Hepatocyte (in vitro differentiated cells): ENCODE results near the gene DLEC1. TPM values are rescaled to one million over a fixed set of nuclear protein-coding genes. Genes with fewer than 3 reads are reported as not detected.

Source experiments
- DNase-seq: peaks from one replicate; pipeline ENCODE4 v3.0.0-alpha.2; 2016; ENCODE audit warnings: low spot score
- H2AFZ ChIP-seq: fragments of 200-600 bp; sonication (generic); 2 replicates; pipeline ENCODE4 v1.6.0; 2016; ENCODE audit warnings: antibody characterized with exemption, mild to moderate bottlenecking
- H3K27ac ChIP-seq: fragments of 200-600 bp; sonication (generic); 2 replicates; pipeline ENCODE4 v1.5.1; 2016; ENCODE audit warnings: mild to moderate bottlenecking
- H3K27me3 ChIP-seq: fragments of 200-600 bp; sonication (generic); 2 replicates; pipeline ENCODE4 v1.6.1; 2016
- H3K36me3 ChIP-seq: fragments of 200-600 bp; sonication (generic); replicated peaks from 2 replicates; pipeline ENCODE4 v1.5.1; 2016; ENCODE audit warnings: low read depth; ENCODE audit not compliant: insufficient read depth
- H3K4me1 ChIP-seq: fragments of 200-600 bp; sonication (generic); 2 replicates; pipeline ENCODE4 v1.5.1; 2016; ENCODE audit warnings: mild to moderate bottlenecking, moderate library complexity; ENCODE audit not compliant: insufficient read depth
- H3K4me2 ChIP-seq: fragments of 200-600 bp; sonication (generic); 2 replicates; pipeline ENCODE4 v1.6.0; 2016
- H3K4me3 ChIP-seq: fragments of 200-600 bp; sonication (generic); 2 replicates; pipeline ENCODE4 v1.5.1; 2016; ENCODE audit warnings: mild to moderate bottlenecking
- H3K79me2 ChIP-seq: fragments of 200-600 bp; sonication (generic); 2 replicates; pipeline ENCODE4 v1.6.0; 2017; ENCODE audit warnings: mild to moderate bottlenecking
- H3K9me2 ChIP-seq: fragments of 200-600 bp; sonication (generic); replicated peaks from 2 replicates; pipeline ENCODE4 v1.6.0; 2017; ENCODE audit warnings: mild to moderate bottlenecking; ENCODE audit not compliant: insufficient read depth
- H3K9me3 ChIP-seq: fragments of 200-600 bp; sonication (generic); 2 replicates; pipeline ENCODE4 v1.5.1; 2016; ENCODE audit warnings: low read depth, mild to moderate bottlenecking
- H4K20me1 ChIP-seq: fragments of 200-600 bp; sonication (generic); 2 replicates; pipeline ENCODE4 v1.6.0; 2016; ENCODE audit warnings: mild to moderate bottlenecking; ENCODE audit not compliant: insufficient read depth, poor library complexity, severe bottlenecking
- CTCF ChIP-seq: fragments of 200-600 bp; sonication (generic); IDR thresholded peaks from 2 replicates; pipeline ENCODE4 v1.5.1; 2016; ENCODE audit warnings: antibody characterized with exemption, mild to moderate bottlenecking; ENCODE audit not compliant: poor library complexity
- EZH2 ChIP-seq: fragments of 200-600 bp; sonication (generic); IDR thresholded peaks from 2 replicates; pipeline ENCODE4 v1.6.1; 2016; ENCODE audit warnings: antibody characterized with exemption, mild to moderate bottlenecking, borderline replicate concordance
- EZH2phosphoT487 ChIP-seq: fragments of 200-600 bp; sonication (generic); IDR thresholded peaks from one replicate; pipeline ENCODE4 v1.6.1; 2018; ENCODE audit warnings: antibody characterized with exemption, mild to moderate bottlenecking, low read depth, moderate library complexity; ENCODE audit not compliant: unreplicated experiment, severe bottlenecking
- WGBS: methylation state at CpG from one replicate; pipeline ENCODE4 v1.1.6; 2016; ENCODE audit warnings: low lambda C conversion rate; ENCODE audit errors: missing lambda C conversion rate; 5-methylcytosine and 5-hydroxymethylcytosine counted together
- polyA plus RNA-seq: library from polyadenylated mRNA; unstranded; fragments of >200 nt; fragmentation: Nextera tagmentation; extraction: Ambion mirVana; gene quantifications from 2 replicates; pipeline ENCODE4 v1.2.1, GENCODE V29; 2016
- total RNA-seq: library from RNA; depleted of rRNA; stranded (reverse); fragments of >200 nt; gene quantifications from 2 replicates; pipeline ENCODE4 v1.2.3, GENCODE V29; 2014

Gene DLEC1
- total and polyA plus RNA-seq, 2 experiments from 2014 or later, result 0.23 to 1.5 TPM

GRCh38 chr3:37994639-37994972 is 44.4 kb upstream of the DLEC1 start:
- peak overlapping the region; percentile 73 for H2AFZ ChIP-seq
- H3K9me2 ChIP-seq, result no peaks in the 10 kb centered on the region
- no peaks in the 10 kb centered on the region for H3K27me3 ChIP-seq
- no peaks in the 10 kb centered on the region for H3K36me3 ChIP-seq
- peaks cover 53% of the 10 kb centered on the region for H3K4me1 ChIP-seq
- TF ChIP-seq CTCF, result no peak
- TF ChIP-seq EZH2phosphoT487, result no peak
- no peak for TF ChIP-seq EZH2
- H3K27ac ChIP-seq, result peak overlapping the region; percentile 99
- H3K79me2 ChIP-seq, result peaks cover 6% of the 10 kb centered on the region
- WGBS, result 54% methylated on average over 2 of the region's 2 CpGs
- DNase-seq, result no peak
- no peaks in the 10 kb centered on the region for H4K20me1 ChIP-seq
- H3K9me3 ChIP-seq, result no peaks in the 10 kb centered on the region
- peak overlapping the region; percentile 59 for H3K4me3 ChIP-seq
- H3K4me2 ChIP-seq, result peak overlapping the region; percentile 84

- H3K4me1 ChIP-seq, result peaks cover 43% of the 10 kb centered on the region
- H3K36me3 ChIP-seq, result no peaks in the 10 kb centered on the region
- no peaks in the 10 kb centered on the region for H4K20me1 ChIP-seq
- no peak overlapping the region for H3K4me3 ChIP-seq
- peaks cover 6% of the 10 kb centered on the region for H3K79me2 ChIP-seq
- 84% methylated on average over 10 of the region's 10 CpGs for WGBS
- DNase-seq, result no peak
- no peaks in the 10 kb centered on the region for H3K27me3 ChIP-seq
- H3K9me2 ChIP-seq, result no peaks in the 10 kb centered on the region
- no peak for TF ChIP-seq EZH2phosphoT487
- peak; percentile 16 for TF ChIP-seq CTCF
- no peak for TF ChIP-seq EZH2
- H3K27ac ChIP-seq, result peak overlapping the region; percentile 40
- H3K9me3 ChIP-seq, result no peaks in the 10 kb centered on the region
- no peak overlapping the region for H3K4me2 ChIP-seq
- no peak overlapping the region for H2AFZ ChIP-seq
Observed at GRCh38 chr3:37995652-37996641, 43.1 kb upstream of the DLEC1 start.

- no peaks in the 10 kb centered on the region for H3K27me3 ChIP-seq
- peaks cover 34% of the 10 kb centered on the region for H3K4me1 ChIP-seq
- no peak overlapping the region for H3K4me2 ChIP-seq
- H3K9me3 ChIP-seq, result no peaks in the 10 kb centered on the region
- peaks cover 6% of the 10 kb centered on the region for H3K79me2 ChIP-seq
- no peaks in the 10 kb centered on the region for H3K9me2 ChIP-seq
- peak; percentile 88 for DNase-seq
- peak overlapping the region; percentile 40 for H3K27ac ChIP-seq
- WGBS, result 51% methylated on average over 7 of the region's 7 CpGs
- no peaks in the 10 kb centered on the region for H4K20me1 ChIP-seq
- TF ChIP-seq CTCF, result peak; percentile 76
- no peak for TF ChIP-seq EZH2phosphoT487
- no peak overlapping the region for H2AFZ ChIP-seq
- no peak overlapping the region for H3K4me3 ChIP-seq
- no peaks in the 10 kb centered on the region for H3K36me3 ChIP-seq
Observed at GRCh38 chr3:37996785-37997301, 42.2 kb upstream of the DLEC1 start.
